ENCODE measurements around the gene GADL1. TPM values are rescaled to one million over a fixed set of nuclear protein-coding genes. Genes with fewer than 3 reads are reported as not detected.

Gene GADL1
- total and polyA plus RNA-seq, 2 experiments from 2014 or later: 13.5 to 16.9 TPM

GRCh38 chr3:30694148-30694547 is 200.3 kb downstream of the GADL1 start:
- H3K36me3 ChIP-seq: no peaks in the 10 kb centered on the region
- H3K27me3 ChIP-seq: no peaks in the 10 kb centered on the region

GRCh38 chr3:30693470-30694120 is 200.9 kb downstream of the GADL1 start:
- Histone ChIP-seq H3K4me1 (ENCODE audit: low read depth) (peaks cover 16% of the 10 kb centered on the region), H3K27ac (no peak overlapping the region), H3K27me3 (no peaks in the 10 kb centered on the region), H3K36me3 (no peaks in the 10 kb centered on the region), H3K4me3 (no peak overlapping the region), H3K9me3 (ENCODE audit: low read depth) (no peaks in the 10 kb centered on the region)
- peak; percentile 72 for TF ChIP-seq CTCF (IDR thresholded peaks at IDR 0.05; ENCODE audit: low read depth, low read length)
- peak; percentile 83 to 86 for DNase-seq (ENCODE audit: low read depth in 1 of 2, low spot score in 1 of 2)

More at GRCh38 chr3:30694148-30694547, 200.3 kb downstream of the GADL1 start:
- Histone ChIP-seq H3K4me1 (ENCODE audit: low read depth) (peaks cover 16% of the 10 kb centered on the region), H3K4me3 (no peak overlapping the region), H3K27ac (no peak overlapping the region), H3K9me3 (ENCODE audit: low read depth) (no peaks in the 10 kb centered on the region)
- TF ChIP-seq CTCF (IDR thresholded peaks at IDR 0.05; ENCODE audit: low read depth, low read length): no peak
- no peak for DNase-seq (ENCODE audit: low read depth in 1 of 2, low spot score in 1 of 2)

GRCh38 chr3:30692498-30693130 is 201.8 kb downstream of the GADL1 start:
- H3K27ac ChIP-seq: no peak overlapping the region
- TF ChIP-seq CTCF (IDR thresholded peaks at IDR 0.05; ENCODE audit: low read depth, low read length): no peak
- H3K9me3 ChIP-seq (ENCODE audit: low read depth): no peaks in the 10 kb centered on the region
- H3K4me1 ChIP-seq (ENCODE audit: low read depth): peaks cover 22% of the 10 kb centered on the region
- no peaks in the 10 kb centered on the region for H3K27me3 ChIP-seq
- H3K36me3 ChIP-seq: no peaks in the 10 kb centered on the region
- no peak overlapping the region for H3K4me3 ChIP-seq
- DNase-seq (ENCODE audit: low read depth in 1 of 2, low spot score in 1 of 2): no peak

GRCh38 chr3:30691944-30692343 is 202.5 kb downstream of the GADL1 start:
- no peak for DNase-seq (ENCODE audit: low read depth in 1 of 2, low spot score in 1 of 2)
- no peak overlapping the region for H3K27ac ChIP-seq
- H3K4me1 ChIP-seq (ENCODE audit: low read depth): peaks cover 15% of the 10 kb centered on the region
- H3K9me3 ChIP-seq (ENCODE audit: low read depth): no peaks in the 10 kb centered on the region
- no peaks in the 10 kb centered on the region for H3K27me3 ChIP-seq
- H3K36me3 ChIP-seq: no peaks in the 10 kb centered on the region
- no peak overlapping the region for H3K4me3 ChIP-seq
- no peak for TF ChIP-seq CTCF (IDR thresholded peaks at IDR 0.05; ENCODE audit: low read depth, low read length)

DNA sequence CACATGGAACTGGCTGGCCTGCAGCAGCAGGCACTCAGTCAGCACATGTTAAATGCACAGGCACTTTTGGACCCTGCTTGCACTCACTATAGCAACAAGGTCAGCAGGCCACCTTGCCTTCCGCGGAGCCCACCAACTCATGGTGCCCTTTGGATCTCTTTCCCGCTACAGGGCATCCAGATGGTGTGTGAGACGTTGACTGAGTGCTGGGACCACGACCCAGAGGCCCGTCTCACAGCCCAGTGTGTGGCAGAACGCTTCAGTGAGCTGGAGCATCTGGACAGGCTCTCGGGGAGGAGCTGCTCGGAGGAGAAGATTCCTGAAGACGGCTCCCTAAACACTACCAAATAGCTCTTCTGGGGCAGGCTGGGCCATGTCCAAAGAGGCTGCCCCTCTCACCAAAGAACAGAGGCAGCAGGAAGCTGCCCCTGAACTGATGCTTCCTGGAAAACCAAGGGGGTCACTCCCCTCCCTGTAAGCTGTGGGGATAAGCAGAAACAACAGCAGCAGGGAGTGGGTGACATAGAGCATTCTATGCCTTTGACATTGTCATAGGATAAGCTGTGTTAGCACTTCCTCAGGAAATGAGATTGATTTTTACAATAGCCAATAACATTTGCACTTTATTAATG is 203.1 kb downstream of the GADL1 start:
- H3K27me3 ChIP-seq: no peaks in the 10 kb centered on the region
- TF ChIP-seq CTCF (IDR thresholded peaks at IDR 0.05; ENCODE audit: low read depth, low read length): no peak
- H3K4me1 ChIP-seq (ENCODE audit: low read depth): peaks cover 9% of the 10 kb centered on the region
- no peak for DNase-seq (ENCODE audit: low read depth in 1 of 2, low spot score in 1 of 2)
- H3K27ac ChIP-seq: no peak overlapping the region
- no peak overlapping the region for H3K4me3 ChIP-seq
- no peaks in the 10 kb centered on the region for H3K36me3 ChIP-seq
- no peaks in the 10 kb centered on the region for H3K9me3 ChIP-seq (ENCODE audit: low read depth)

Data from cardiac muscle cell (in vitro differentiated cells and primary cell).